ENCODE results near the gene MB21D2.

The MB21D2 gene

DNA sequence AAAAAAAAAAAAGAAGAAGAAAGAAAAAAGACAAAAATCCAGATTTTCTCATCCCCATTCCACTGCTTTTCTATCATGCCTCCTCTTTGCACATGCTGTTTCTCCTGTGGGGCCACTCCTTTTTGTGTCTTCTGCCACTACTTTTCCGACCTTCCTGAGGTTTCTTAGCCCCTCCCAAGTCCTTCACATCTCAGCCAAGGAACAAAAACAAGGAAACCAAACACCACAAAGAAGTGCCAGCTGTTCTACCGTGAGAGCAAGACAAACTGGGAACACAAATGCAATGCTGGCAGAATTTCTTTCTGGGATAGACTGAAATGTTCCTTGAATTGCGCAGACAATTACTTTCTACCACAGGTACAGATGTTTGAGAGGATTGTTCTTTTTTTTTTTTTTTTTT lies 83.2 kb downstream of the MB21D2 start:
- no peak for DNase-seq (ENCODE audit: low read depth, low spot score)

DNA sequence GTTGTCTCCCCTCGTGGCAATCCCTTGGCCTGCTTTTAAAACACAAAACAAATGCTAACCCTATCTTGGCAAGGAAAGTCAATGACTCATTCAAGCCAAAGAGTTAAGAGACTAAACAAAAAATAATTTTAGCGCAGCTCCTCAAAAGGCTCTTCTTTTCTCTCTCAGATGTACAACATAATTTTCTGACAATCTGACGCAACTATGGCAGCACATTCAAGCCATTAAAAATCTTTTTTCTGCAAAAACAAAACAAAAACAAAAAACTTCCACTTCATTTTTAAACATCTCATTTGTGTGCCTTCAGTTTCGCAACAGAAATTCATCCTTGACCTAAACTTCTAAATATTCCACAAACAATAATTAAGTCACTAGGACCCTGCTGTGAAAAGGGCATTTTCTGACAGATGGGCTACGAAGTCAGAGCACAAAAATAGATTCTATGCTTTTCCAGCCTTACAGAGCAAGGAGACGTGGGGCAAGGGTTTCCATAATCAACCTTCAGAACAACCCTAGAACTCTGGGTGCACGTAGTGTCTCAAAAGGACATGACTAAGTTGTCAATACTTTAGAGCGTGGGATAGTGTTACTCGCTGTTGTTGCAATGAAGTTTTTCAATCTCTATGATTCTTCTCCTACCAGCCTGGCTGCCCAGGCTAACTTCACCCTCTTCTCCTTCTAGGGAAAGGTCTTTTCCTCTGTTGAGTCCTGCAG lies 84.3 kb downstream of the MB21D2 start:
- DNase-seq (ENCODE audit: low read depth, low spot score), result peak; percentile 39

DNA sequence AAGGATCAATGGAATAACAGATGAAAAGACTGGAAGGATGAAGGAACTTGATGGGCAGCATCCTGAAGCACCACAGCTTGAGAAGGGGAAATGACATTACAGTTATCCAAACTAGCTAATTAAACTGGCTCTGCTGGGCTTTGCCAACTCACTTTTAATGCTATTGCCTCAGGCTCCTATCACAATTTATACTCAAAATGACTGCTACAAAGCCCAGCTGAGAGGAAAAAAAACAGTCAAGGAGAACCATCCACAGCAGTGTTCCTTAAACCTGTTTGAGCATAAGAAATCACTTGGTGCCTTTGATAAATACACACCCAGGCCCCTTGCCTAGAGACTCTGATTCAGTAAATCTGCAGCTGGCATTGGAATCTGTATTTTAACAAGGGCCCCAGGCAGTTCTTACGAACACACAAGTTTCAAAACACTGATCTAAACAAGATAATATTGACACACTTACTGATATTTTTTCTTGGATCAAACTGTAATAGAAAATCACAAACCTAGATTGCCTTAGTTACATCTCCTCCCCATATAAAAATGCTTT lies 85.8 kb downstream of the MB21D2 start:
- no peak for DNase-seq (ENCODE audit: low read depth, low spot score)

DNA sequence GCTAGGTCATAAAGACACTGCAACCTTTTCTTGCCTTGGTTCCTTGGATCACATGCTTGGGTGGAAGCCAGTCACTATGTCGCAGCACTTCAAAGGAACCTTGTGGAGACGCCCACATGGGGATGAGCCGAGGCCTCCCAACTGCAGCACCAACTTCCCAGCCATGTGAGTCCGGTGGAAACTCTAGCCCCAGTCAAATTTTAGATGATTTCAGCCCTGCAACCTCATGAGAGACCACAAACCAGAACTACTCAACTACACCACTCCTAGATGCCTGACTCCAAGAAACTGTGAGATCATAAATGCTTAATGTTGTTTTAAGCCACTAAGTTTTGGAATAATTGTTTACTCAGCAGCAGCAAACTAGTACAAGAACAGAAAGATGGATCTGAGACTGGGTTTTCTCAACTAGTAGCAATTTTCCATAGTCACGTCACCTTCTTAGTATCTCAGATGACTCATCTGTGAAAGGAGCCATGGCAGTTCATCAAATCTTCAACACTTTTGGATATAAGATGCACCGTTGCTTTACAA lies 86.5 kb downstream of the MB21D2 start:
- DNase-seq (ENCODE audit: low read depth, low spot score), result no peak

DNA sequence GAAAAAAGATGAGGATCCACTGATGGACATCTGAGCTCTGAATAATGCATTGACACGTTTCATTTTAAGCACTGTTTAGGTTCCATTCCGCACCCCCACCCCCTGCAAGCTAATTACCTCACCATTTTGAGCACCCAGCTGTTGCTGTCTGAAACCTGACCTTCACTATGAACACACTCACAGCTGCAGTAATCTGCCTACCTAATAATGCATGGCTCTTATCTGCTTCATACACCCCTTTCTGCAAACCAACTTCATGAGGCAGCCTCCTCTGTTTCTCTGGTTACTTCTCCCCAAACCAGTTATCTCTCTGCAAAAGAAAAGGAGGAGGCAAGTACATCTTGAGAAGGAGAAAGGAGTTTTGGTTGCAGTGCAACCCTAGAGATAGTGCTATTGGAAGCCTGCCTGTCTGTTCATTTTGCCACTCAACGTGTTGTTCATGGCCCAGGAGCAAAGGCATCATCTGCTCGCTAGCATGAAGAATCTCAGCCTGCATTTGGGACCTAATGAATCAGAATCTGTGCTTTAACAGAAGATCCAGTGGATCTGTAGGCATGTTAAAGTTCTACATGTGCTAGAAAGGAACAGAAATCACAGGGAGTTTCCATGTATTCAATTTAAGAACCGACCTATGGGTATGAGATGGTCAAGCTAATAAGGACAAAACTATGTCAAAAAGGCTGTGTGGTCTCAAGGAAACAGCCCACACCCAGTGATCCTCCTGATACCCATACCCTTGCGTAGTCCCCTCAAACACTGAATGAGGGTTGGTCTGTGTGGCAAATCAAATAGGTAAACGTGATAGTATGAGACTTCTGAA lies 87.2 kb downstream of the MB21D2 start:
- DNase-seq (ENCODE audit: low read depth, low spot score), result no peak

DNA sequence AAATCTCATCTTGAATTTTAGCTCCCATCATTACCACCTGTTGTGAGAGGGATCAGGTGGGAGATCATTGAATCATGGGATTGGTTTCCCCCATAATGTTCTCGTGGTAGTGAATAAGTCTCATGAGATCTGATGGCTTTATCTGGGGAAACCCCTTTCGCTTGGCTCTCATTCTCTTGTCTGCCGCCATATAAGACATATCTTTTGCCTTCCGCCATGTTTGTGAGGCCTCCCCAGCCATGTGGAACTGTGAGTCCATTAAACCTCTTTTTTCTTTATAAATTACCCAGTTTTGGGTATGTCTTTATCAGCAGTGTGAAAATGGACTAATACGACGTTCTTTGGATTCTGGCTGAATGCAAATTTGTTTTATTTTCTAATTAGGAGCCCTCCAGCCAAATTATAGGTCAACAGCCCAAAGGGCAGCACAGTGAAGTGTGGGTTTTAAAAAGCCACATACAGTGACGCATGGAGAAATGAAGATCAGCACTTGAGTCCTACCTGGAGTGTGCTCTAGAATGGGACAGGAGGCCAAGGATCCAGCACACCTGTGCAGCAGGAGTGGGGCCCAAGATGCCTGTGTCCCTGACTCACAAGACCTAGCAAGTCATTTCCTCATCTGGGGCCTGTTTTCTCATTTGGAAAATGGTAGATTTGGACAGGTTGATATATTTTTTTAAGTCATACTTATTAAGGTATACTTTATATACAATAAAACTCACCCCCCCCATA lies 89.6 kb downstream of the MB21D2 start:
- no peak for DNase-seq (ENCODE audit: low read depth, low spot score)

DNA sequence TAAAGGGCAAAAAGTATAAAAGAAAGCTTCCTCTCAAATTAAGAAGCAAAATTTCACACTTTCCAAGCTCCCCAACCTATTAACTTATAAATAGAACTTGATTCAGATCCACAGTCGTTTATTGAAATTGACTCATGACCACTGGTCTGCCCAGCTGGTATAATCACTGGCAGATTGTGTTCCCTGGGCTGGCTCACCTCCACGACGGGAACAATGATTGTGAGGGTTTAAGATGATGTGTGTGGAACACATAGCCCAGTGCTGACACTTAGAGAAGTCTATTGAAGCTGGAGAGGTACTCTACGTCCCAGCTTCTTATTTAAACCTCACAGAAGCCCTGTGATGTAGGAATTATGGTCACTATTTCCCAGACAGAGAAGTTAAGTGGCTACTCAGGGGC lies 90.4 kb downstream of the MB21D2 start:
- DNase-seq (ENCODE audit: low read depth, low spot score), result no peak

DNA sequence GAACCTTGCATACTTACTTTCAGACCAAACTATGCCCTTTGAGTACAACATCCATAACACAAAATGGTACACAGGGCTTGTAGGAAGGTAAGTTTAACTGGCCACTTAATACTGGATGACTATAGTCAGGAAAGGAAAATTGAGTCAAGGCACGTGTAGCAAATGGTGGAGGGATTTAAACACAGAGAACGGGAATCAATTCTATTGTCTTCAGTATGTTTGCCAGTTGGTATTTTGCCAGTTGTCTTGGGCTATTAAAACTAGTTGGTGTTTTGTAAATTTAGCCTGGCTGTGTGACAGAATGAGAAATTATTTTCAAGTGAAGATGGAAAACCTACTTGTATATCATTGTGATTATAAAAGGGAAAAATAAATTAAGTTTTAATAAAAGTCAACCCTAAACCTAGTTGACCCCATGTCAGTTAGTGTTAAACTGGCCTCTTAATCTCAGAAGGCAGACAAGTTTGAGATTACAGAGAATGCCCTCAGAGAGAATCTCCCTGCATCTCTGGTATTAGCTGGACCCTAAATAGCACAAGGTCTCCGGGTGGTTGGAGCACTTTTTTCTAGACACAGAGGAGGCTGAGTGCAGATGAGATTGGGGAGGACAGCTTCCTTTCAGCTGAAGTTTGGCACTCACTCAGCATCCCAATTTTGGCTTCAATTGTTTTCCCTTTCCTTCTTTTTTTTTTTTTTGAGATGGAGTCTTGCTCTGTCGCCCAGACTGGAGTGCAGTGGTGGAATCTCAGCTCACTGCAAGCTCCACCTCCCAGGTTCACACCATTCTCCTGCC lies 91.2 kb downstream of the MB21D2 start:
- DNase-seq (ENCODE audit: low read depth, low spot score), result no peak

DNA sequence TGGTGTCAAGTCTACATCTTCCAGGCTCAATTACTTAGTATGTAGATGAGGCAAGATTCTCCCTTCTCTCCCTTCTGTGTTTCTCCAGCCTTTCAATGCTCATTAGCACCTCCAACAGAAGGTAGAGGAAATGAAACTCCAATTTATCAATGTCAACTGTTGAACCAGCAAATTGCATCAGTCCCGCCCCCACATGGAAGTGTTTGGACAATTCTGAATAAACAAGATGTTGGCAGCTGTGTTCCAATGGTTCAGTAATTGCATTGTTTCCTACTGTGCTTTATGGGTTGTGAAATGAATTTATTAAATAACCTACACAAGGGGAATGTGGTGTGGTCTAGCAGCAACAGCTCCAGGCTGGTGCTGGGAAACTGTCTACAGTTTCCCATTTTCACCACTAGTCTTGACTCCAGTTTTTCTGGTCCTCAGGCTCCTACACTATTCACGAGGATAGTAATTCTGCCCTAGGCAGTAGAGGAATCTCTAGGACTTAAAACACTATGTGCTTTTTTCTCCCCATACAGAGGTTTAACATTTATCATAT lies 91.9 kb downstream of the MB21D2 start:
- no peak for DNase-seq (ENCODE audit: low read depth, low spot score)

DNA sequence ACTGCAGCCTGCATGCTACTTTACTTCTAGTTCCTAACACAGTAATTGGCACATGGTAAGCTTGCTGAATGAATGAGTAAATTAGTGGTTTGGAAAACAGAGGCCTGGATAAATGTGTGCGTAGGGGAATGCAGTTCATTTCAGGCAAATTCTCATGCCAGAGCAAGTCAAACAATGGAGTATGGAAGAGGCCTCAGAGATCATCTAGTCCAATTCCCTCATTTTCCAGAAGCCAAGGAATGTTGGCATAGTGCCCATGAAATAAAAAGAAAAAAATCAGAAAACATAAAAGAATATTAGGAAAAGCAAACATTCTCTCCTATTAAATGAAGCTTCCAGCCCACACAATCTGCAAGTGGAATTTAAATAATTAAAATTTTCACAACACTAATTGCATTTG lies 92.4 kb downstream of the MB21D2 start:
- DNase-seq (ENCODE audit: low read depth, low spot score), result no peak

DNA sequence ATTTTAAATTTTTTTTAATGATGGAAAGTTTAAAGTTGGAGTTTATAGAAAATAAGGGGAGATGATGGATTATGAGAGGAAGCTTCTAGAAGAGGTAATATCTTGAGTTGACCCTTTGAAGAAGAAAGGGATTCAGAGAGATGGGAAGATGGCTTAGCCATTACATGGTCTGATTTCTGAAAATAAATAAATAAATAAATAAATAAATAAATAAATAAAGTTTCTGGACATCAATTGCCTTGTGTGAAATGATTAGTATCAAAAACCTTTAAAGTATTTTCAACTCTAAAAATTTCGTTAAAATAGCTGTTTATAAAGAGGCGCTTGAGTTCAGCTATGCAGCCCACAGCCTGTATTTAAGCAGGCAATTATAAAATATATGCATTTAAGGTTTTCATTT lies 93.3 kb downstream of the MB21D2 start:
- no peak for DNase-seq (ENCODE audit: low read depth, low spot score)

DNA sequence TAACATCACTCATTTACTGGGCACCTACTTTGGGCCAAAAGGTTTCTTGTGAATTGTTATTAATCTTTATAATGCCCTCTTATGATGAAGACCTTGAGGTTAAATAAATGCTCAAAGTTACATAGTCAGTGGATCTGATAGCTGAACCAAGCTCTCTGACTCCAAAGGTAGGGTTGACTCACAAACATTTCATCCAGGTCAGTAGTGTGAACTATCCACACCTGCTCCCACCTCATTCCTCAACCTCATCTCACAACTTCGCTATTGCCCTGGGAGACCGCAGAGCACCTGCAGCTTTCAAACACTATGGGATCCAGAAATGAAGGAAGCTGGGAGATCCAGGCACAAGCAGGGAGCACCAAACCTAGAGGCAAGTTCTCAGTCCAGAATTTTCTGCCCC lies 96.5 kb downstream of the MB21D2 start:
- no peak for DNase-seq (ENCODE audit: low read depth, low spot score)

DNA sequence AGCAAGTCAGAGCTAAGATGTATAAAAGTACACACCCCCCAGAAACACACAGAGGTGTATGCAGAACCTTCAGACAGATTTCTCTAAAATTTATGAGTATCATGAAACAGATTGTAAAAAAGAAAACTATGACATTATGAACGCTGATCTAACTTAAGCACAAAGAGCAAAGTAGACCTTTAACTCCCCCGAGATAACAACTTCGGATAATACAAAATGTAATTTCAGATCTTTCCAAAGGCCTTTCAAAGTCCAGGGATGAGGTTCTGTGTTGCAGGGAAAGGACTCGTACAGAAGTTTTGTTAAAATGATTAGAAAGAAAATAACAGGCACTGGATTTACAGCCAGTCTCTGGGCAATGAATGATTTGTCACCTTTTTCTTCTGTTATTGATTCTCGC lies 97.5 kb downstream of the MB21D2 start:
- no peak for DNase-seq (ENCODE audit: low read depth, low spot score)

DNA sequence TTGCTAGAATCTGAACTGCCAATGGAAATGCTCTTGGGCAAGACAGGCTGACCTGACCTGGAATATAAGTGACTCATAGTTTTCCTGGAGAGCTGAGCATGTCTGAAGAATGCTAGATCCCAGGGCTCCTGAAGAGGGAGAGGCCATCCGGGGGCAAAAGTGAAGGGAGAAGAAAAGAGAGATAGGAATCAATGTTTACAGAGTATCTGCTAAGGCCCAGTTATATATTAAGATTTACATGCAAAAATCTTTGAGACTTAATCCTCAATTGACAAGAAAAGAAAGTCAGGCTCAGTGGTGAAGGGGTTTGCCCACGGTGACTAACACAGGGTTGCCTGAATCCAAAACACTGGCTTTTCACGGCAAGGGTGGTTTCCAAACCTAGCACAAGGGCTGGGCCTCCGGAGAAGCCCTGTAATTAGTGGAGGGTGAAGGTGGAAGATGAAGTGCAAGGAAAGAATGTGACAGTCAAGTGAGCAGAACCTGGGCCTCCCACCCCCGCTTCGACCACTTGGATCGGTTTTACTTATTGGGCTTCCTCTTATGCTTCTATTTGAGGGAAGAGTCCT lies 98.6 kb downstream of the MB21D2 start:
- peak; percentile 28 for DNase-seq (ENCODE audit: low read depth, low spot score)

DNA sequence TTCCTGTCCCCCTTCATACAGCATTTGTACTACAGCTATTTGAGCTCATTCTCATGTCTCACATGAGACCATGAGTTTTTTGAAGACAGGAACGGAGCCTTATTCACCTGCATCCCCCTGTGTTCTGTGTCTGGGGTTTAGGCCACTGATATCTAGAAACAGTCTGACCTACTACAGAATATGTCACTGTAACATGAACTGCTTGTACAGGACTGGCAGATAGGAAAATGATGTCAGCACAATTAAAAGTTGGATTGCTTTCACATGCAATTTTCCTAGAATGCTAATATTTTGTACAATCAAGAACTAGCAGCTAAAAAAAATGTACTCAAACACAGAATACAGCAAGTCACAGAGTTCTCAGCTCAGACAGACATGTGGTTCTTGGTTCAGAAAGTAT lies 99.5 kb downstream of the MB21D2 start:
- DNase-seq (ENCODE audit: low read depth, low spot score), result no peak

DNA sequence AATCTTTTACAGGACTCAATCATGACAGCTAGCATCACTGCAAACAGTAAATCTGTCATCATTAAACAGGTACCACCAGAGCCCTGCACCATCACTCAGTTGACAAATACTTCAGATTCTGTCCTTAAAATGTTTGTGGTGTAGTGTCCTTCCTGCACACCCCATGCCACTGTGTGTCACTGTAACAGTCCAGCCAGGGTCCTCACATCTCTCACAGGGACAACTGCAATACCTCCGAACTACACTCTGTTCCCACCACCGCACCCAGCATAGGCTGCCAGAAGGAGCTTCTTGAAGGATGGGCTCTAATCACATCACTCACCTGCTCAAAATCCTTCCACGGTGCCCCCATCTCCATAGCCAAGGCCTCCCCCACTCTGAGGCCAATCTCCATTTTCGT lies 100.2 kb downstream of the MB21D2 start:
- no peak for DNase-seq (ENCODE audit: low read depth, low spot score)

DNA sequence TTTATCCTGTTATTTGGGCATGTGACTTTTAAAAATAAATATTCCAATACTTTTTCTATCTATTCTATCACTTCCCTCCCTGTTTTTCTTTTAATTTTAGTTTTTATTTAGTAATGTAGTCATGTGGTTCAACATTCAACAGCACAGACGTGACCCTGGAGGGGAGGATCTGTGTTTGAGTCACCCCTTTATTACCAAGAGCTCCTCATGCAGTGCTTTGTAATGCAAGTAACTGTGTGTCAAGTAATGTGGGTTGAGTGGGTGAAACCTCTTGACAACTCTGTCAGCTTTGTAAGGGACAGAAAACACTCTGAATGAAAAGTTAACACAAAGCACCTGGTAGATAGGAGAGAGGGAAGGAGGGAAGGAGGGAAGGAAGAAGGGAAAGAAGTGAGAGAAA lies 100.6 kb downstream of the MB21D2 start:
- DNase-seq (ENCODE audit: low read depth, low spot score), result no peak

DNA sequence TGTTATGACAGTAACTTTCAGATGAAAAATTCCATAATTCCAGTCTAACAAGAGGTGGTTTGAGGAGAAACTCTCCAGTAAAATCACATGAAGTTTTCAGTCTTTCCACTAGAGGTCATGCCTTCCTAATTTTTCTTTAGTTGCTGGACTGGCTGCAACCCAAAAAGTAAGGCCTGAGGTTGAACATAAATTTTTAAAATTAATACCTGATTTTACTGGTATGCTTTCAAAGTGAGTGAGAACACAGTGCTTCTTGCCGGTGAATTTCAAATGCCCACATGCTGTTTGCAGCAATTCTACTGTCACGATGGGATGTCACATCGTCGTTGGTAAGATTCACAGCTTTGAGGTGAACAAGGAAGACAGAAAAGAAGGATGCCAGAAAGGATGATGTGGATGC lies 101.3 kb downstream of the MB21D2 start:
- no peak for DNase-seq (ENCODE audit: low read depth, low spot score)

DNA sequence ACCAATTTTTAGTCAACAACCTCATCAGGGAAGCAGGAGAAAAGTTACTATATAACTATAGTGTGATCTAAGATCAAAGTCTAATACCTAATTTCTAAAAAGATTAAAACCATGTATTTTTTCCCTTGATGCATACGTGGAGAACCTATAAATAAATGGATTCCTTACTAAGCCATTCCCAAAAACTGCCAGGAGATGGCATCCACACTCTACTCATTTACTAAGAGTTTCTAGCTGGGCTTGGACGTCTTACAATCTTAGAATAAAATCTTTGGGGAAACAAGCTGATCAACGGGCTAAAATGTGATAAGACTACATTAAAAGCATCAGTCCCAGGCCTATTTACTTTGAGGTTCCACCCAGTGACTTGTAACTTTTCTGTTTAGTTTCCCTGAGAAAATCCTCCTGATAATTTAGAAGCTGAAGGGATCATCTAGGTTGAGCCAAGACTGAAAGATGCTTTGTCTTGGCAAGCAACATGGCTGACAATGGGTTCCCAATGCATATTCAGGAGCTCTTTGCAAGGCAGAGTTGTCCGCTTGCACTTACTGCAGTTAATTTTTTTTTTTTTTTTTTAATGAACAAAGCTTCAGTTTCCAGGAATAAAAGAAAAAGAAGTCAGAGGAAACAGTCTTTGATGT lies 104.8 kb downstream of the MB21D2 start:
- peak; percentile 45 for DNase-seq (ENCODE audit: low read depth, low spot score)

DNA sequence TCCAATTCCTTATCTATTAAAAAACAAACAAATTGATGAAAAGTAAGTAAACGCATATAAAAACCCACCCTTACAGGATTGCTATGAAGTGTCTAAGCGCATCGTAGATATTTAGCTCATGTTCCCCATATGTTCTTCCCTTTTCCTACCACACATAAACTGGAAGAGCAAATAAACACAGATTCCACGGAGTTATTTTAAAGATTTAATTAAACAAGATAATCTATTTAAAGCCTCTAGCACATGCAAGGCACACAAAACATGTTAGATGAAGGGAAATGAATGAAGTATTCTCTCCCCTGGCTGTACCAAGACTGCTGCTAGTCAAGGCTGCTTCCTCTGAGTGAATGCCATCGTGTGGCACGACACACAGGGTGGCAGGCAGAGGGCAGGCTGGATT lies 111.9 kb downstream of the MB21D2 start:
- no peak for DNase-seq (ENCODE audit: low read depth, low spot score)
